HepG2 (cell line): ENCODE results near the gene WDR37. TPM values are rescaled to one million over a fixed set of nuclear protein-coding genes. Genes with fewer than 3 reads are reported as not detected.
A peak's percentile ranks its signal among the peaks of the same experiment; 100 is the strongest.

Experiments used
- AHR ChIP-seq: IDR thresholded peaks from 2 replicates; pipeline ENCODE4 v1.6.1; 2018; ENCODE audit warnings: missing genetic modification reagents, missing compliant biosample characterization
- BCLAF1 ChIP-seq: fragments of 450-650 bp; IDR thresholded peaks from 2 replicates; pipeline ENCODE4 v1.6.1; 2017; ENCODE audit warnings: mild to moderate bottlenecking
- BHLHE40 ChIP-seq: IDR thresholded peaks from 2 replicates; pipeline ENCODE4 v1.6.1; 2011; ENCODE audit warnings: low read length, improper control_type of control experiment
- BRD4 ChIP-seq: sonication (generic); formaldehyde crosslinking; IDR thresholded peaks from 2 replicates; pipeline ENCODE4 v1.4.0; 2020; ENCODE audit warnings: missing genetic modification reagents
- CHCHD3 ChIP-seq: sonication (generic); formaldehyde crosslinking; IDR thresholded peaks from 2 replicates; pipeline ENCODE4 v1.8.0; 2022; ENCODE audit warnings: mild to moderate bottlenecking, missing genetic modification reagents, moderate library complexity
- CHD4 ChIP-seq: fragments of 200-600 bp; sonication (generic); IDR thresholded peaks from 2 replicates; pipeline ENCODE4 v1.7.0; 2017; ENCODE audit warnings: mild to moderate bottlenecking, low read length, borderline replicate concordance
- ETV6 ChIP-seq: sonication (generic); formaldehyde crosslinking; conservative IDR thresholded peaks from 2 replicates; pipeline ENCODE4 v1.4.0; 2020; ENCODE audit warnings: missing genetic modification reagents
- HNF4A ChIP-seq: sonication (generic); formaldehyde crosslinking; IDR thresholded peaks from 2 replicates; pipeline ENCODE4 v1.4.0; 2020; ENCODE audit warnings: missing genetic modification reagents
- HNRNPK ChIP-seq: fragments of 200-400 bp; formaldehyde crosslinking; IDR thresholded peaks from 2 replicates; pipeline ENCODE4 v1.6.1; 2018; ENCODE audit warnings: low read length, low read depth, moderate library complexity, mild to moderate bottlenecking; ENCODE audit not compliant: poor library complexity, severe bottlenecking
- HOXA9 ChIP-seq: sonication (generic); formaldehyde crosslinking; IDR thresholded peaks from 2 replicates; pipeline ENCODE4 v1.8.1; 2022; ENCODE audit warnings: missing genetic modification reagents, mild to moderate bottlenecking, moderate library complexity, borderline replicate concordance
- NFIC ChIP-seq: IDR thresholded peaks from 2 replicates; pipeline ENCODE4 v1.6.1; 2012; ENCODE audit warnings: mild to moderate bottlenecking, low read length, inconsistent platforms
- NKX3-1 ChIP-seq: sonication (generic); formaldehyde crosslinking; IDR thresholded peaks from 2 replicates; pipeline ENCODE4 v1.5.0; 2020; ENCODE audit warnings: missing genetic modification reagents
- NPAS2 ChIP-seq: sonication (generic); formaldehyde crosslinking; IDR thresholded peaks from 2 replicates; pipeline ENCODE4 v1.8.0; 2022; ENCODE audit warnings: mild to moderate bottlenecking, missing genetic modification reagents, borderline replicate concordance
- TAF1 ChIP-seq: sonication (generic); formaldehyde crosslinking; IDR thresholded peaks from 2 replicates; pipeline ENCODE4 v1.4.0; 2020; ENCODE audit warnings: missing genetic modification reagents
- TAF15 ChIP-seq: fragments of 200-400 bp; formaldehyde crosslinking; IDR thresholded peaks from one replicate; pipeline ENCODE4 v1.6.1; 2018; ENCODE audit warnings: mild to moderate bottlenecking, low read depth, low read length; ENCODE audit not compliant: poor library complexity, severe bottlenecking
- TFAP4 ChIP-seq: sonication (generic); IDR thresholded peaks from 2 replicates; pipeline ENCODE4 v1.6.1; 2016; ENCODE audit warnings: low read depth, borderline replicate concordance
- TSC22D2 ChIP-seq: sonication (generic); formaldehyde crosslinking; IDR thresholded peaks from 2 replicates; pipeline ENCODE4 v1.5.1; 2020; ENCODE audit warnings: missing genetic modification reagents, mild to moderate bottlenecking, borderline replicate concordance
- ZBTB46 ChIP-seq: sonication (generic); formaldehyde crosslinking; IDR thresholded peaks from 2 replicates; pipeline ENCODE4 v1.4.0; 2020; ENCODE audit warnings: mild to moderate bottlenecking, missing genetic modification reagents, borderline replicate concordance
- ZNF230 ChIP-seq: sonication (generic); formaldehyde crosslinking; IDR thresholded peaks from 2 replicates; pipeline ENCODE4 v1.4.0; 2020; ENCODE audit warnings: mild to moderate bottlenecking, missing genetic modification reagents
- ZNF282 ChIP-seq: fragments of 450-650 bp; IDR thresholded peaks from 2 replicates; pipeline ENCODE4 v1.6.1; 2018; ENCODE audit not compliant: partially characterized antibody
- ZNF30 ChIP-seq: sonication (generic); formaldehyde crosslinking; IDR thresholded peaks from 2 replicates; pipeline ENCODE4 v1.5.0; 2020; ENCODE audit warnings: mild to moderate bottlenecking, missing genetic modification reagents
- ZNF572 ChIP-seq: sonication (generic); formaldehyde crosslinking; IDR thresholded peaks from 2 replicates; pipeline ENCODE4 v1.5.1; 2020; ENCODE audit warnings: mild to moderate bottlenecking, missing genetic modification reagents
- ZNF770 ChIP-seq: sonication (generic); formaldehyde crosslinking; IDR thresholded peaks from 2 replicates; pipeline ENCODE4 v1.5.0; 2020; ENCODE audit warnings: mild to moderate bottlenecking, missing genetic modification reagents
- polyA plus RNA-seq, 8 experiments: library from polyadenylated mRNA; depleted of rRNA in 3 of 8; stranded (reverse) in 7 of 8; unstranded in 1 of 8; fragments of >200 nt; fragmentation: Illumina TruSeq in 4 of 8; extraction: Trizol in 4 of 8; gene quantifications; 2 replicates each; pipeline versions ENCODE4 v1.2.1 to v1.2.3, GENCODE V29; 2011 to 2016; ENCODE audit warnings: low read depth in 4 of 8, missing spikeins in 1 of 8, mixed read lengths in 1 of 8; ENCODE audit not compliant: insufficient read depth in 1 of 8
- total RNA-seq, 5 experiments: library from RNA; depleted of rRNA; stranded (reverse); fragments of >200 nt; fragmentation: Illumina TruSeq; extraction: Trizol; gene quantifications; 2 replicates each; pipeline ENCODE4 v1.2.3, GENCODE V29; 2016; ENCODE audit warnings: low read depth in 1 of 5

WDR37 gene
- total and polyA plus RNA-seq, 2 of the 13 experiments (the other 11 are each of a cell fraction or from before 2014, with no cell fraction given), result 5.9 to 7.5 TPM

- TF ChIP-seq NPAS2 (CRISPR knock-in tag) (no peak), ZNF572 (CRISPR knock-in tag) (no peak; the same call in 1 of the 2 replicates), ZNF770 (CRISPR knock-in tag) (peak; percentile 82), TFAP4 (peak; percentile 60; the same call in 1 of the 2 replicates), TSC22D2 (CRISPR knock-in tag) (peak; percentile 90; the same call in 1 of the 2 replicates), BRD4 (CRISPR knock-in tag) (no peak; the same call in 1 of the 2 replicates), NKX3-1 (CRISPR knock-in tag) (0 out of 2 replicates have a peak, but pooled peaks have one; percentile 68), ZNF30 (CRISPR knock-in tag) (0 out of 2 replicates have a peak, but pooled peaks have one; percentile 16), TAF1 (CRISPR knock-in tag) (peak; percentile 94), CHCHD3 (0 out of 2 replicates have a peak, but pooled peaks have one; percentile 66), BHLHE40 (no peak; the same call in 1 of the 2 replicates), CHD4 (no peak), HNRNPK (peak; percentile 93), TAF15 (peak; percentile 80), BCLAF1 (no peak), HNF4A (CRISPR knock-in tag) (no peak), ETV6 (no peak), ZBTB46 (CRISPR knock-in tag) (no peak), NFIC (no peak), ZNF230 (peak; percentile 43; the same call in 1 of the 2 replicates), HOXA9 (no peak), AHR (CRISPR knock-in tag) (no peak), ZNF282 (no peak)
Measured at GRCh38 chr10:1048732-1049424, 7.3 kb upstream of the WDR37 start, which contains the start of gene IDI1 (continued).
